Activated CD8-positive, alpha-beta memory T cell treated with anti-CD3 and anti-CD28 coated beads, Interleukin-2, amount 50 U/mL, for 24 hours (primary cell): ENCODE results near the gene MTNR1A.

Source experiments
- DNase-seq: peaks from one replicate; pipeline ENCODE4 v3.0.0-alpha.2; 2020; ENCODE audit errors: extremely low read depth

MTNR1A gene

DNA sequence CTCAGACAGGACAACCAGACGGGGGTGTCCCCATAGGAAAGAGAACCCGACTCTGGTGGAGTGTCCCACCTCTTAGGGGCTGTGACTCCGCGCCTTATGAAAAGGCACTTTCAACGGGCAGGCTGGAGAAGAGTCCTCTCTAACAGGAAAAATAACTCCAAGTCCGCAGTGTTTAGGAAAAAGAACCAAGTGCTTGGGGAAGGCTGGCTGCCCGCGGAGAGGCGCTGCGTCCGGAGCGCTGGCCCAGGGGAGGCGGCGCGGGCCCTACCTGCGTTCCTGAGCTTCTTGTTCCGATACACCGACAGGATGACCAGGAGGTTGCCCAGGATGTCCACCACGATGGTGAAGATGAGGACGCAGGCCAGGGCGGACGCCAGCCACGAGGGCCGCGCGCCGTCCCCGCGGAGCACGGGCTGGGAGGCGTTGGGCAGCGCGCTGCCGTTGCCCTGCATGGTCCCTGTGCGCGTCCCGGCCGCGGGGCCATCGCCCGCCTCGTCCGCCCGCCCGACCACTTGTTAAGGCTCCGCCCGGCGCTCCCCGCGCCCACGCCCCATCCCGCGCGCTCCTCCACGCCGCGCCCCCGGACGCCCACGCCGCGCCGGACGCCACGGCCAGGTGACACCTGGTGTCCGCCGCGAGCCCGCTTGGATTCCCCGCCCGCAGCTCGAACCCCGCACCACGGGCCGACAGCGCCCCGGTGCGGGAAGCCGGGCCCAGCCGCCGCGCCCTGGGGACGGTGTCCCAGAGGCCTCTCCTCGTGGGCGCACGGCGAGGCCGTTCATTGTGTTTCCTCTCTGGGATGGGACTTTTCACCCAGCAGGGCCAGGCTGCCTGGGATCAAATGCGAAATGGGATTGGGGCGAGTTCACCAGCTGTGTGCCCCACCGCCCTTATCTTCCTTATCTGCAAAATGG lies at the start of gene MTNR1A:
TSS of gene MTNR1A (minus strand) at position 654 of the 914 bp plus-strand sequence. CDS start at position 452, 202 bp downstream.
- no peak for DNase-seq

DNA sequence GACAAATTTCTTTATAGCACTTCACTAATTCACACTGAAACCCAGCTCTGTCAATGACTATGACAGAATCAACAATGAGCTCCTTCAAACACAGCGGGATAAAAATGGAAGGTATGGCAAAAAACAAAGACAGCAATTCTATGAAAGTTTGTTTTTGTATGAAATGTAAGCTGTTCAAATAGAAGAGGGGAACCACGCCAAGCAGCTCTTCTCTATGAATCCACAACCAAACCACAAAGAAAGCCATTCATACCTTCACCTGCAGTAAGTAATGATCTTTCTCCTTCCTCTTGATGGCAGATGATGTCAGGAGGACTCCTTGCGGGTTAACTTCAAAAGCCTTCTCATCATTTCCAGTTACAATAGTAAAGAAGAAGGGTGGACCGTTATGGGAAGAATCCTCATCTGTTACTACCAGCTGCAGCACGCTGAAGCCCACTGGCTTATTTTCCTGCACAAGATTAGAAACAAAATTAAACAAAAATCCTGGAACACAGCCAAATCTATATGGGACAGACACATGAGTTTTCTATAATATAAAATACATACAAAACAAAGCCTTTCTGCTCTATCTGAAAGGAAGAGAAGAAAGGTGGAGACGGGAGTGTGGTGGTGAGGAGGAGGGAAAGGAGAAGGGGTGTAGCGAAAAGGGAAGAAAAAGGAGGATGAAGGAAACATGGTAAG lies 48.9 kb upstream of the MTNR1A start:
- DNase-seq: no peak

GRCh38 chr4:186602978-186603377 lies 47.6 kb upstream of the MTNR1A start:
- no peak for DNase-seq

DNA sequence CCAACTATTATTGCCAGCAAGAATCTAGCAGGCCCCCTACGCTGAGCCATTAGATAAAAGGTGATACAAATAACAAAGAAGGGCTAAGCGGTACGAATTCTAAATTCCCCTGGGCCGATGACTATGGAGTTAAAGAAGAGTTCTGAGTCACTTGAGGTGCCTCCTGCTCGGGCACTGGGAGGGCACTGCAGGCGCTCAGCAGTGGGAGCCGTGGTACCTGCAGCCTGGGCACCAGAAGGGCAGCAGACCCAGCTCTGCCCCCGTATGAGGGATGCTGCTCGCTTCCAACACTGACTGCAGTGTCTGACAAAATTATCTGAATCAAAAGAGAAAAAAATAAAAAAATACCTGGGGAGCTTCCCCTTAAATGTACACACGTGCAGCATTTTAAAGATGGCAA lies 44.1 kb upstream of the MTNR1A start:
- DNase-seq: no peak

DNA sequence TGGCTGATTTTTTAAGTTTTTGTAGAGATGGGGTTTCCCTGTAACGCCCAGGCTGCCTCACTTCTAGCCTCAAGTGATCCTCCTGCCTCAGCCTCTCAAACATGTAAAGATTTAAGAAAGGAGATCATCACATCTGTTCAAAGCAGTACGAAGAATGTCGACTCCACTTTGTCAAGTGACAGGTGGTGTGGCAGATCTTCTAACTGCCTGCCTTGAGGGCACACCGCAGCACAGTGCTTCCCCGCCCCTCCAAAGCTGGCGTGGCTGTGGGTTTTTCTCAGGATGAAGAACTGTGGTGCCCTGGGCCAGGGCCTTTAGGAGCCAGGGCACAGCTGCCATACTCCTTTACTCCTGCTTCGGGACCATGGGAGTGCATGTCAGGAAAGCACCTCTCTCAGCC lies 43.3 kb upstream of the MTNR1A start:
- no peak for DNase-seq

DNA sequence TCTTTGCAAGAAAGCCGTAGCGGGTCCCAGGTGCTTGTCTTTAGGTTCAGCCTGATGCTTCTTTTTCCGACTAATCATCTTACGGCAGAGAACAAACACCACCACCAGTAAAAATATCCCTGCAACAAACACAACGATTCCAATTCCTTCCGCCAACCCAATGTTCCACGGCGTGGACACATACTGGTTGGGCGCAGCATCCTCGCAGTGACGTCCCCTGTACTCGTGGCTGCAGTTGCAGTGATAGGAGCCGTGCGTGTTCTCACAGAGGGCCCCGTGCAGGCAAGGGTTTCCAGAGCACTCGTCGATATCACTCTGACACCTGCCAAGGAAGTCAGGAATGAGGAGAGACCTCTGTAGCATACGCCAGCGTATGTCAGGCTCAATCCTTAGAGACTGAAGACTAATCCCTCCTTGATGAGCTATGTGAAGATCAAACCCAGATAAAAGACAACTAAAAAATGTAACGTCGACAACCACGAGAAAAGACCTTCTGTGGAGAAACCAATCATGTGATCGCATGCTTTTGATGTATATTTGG lies 41.6 kb upstream of the MTNR1A start:
- no peak for DNase-seq

DNA sequence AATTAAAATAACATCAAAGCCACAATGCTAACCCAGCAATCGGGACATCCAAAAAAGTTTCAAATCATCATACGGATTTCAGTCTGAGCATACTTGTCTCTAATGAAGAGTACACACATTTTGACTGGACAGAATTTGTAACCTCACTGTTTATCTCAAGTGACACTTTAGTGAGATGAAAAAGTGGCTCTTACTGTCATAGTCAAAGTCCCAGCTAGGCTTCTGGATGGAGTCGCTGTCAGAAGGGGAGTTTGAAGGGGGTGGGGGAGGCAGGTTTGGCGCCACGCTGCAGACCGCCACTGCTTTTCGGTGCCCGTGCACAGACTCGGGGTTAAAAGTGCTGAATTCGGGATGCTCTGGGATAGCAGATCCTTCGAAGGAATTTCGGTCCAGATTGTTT lies 41.0 kb upstream of the MTNR1A start:
- DNase-seq: no peak

DNA sequence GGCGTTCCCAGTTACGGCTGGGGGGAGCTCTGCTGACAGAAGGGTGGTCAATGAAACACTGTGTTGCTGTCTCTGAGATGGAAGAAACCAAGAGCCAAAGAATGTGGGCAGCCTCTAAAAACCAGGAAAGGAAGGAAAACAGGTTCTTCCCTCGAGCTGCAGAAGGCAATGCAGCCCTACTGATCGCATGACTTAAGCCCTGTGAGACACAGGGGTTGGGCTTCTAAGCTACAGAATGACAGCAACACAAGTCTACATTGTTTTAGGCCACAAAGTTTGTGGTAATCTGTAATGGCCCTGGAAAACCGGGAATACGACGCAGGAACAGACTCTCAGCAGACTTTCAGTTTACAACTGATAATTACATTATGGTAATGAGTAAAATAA lies 38.2 kb upstream of the MTNR1A start:
- DNase-seq: no peak

DNA sequence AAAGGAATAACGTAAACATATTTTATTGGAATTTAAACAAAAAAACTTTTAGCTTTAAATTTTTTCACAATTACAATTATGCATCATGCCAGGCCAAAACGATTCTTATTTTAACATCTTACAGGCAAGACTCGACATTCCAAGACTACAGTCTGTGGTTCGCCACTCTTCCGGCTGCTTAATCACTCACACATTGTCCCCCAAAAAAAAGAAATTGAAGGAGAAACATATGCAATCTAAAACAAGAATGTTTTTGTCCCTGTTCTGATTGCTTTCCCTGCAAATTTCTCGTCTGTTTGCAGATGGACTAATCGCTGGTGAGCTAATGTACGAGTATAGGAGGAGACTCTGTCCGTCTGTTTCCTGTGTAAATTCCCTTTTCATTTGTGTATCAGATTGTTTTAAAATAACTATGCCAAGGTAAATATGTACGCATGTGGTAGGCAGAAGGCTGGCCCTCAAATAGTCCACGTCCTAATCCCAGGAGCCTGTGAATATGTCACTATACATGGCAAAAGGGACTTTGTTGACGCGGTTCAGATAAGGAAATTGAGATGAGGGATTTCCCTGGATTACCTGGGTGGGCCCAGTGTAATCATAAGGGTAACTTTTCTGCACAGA lies 37.7 kb upstream of the MTNR1A start:
- DNase-seq: no peak

GRCh38 chr4:186592445-186592844 lies 37.1 kb upstream of the MTNR1A start:
- DNase-seq: no peak

DNA sequence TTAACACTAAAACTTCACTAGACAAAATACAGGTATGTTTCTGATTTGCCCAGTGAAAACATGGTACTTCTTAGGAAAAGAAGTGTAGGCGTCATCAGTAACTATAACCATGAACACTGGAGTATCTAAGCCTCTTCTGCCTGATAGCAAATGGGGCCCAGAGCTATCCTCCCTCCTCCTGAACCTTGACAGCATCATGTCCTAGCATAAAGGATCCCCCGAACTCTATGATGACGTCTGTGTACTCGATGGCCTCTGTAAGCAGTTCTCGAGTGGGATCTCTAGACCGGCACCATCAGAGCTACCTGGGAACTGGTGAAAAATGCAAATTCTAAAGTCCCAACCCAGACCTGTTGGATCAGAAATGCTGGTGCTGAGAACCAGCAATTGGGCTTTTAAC lies 36.3 kb upstream of the MTNR1A start:
- DNase-seq: no peak

DNA sequence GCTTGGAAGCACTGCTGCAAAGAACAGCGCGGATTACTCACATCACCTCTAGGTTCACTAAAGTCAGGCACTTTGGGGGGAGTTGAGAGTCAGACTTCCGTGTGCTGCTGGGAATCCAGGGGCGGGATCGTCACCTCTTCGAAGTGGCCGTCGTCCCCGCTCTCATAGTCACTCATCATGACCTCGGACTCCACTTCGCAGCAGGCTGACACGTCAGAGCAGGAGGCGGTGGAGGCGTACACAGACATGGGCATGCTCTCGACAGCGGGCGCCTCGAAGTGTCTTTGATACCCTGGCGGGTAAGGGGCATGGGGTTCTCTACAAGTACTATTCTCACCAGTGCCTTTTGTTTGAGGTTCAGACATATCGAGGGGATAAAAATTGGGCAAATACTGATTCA lies 33.1 kb upstream of the MTNR1A start:
- DNase-seq: no peak

GRCh38 chr4:186587416-186588018 lies 32.1 kb upstream of the MTNR1A start:
- no peak for DNase-seq

GRCh38 chr4:186586205-186586604 lies 30.8 kb upstream of the MTNR1A start:
- no peak for DNase-seq

- DNase-seq: no peak
Observed at GRCh38 chr4:186584912-186585311, 29.5 kb upstream of the MTNR1A start.

- DNase-seq: no peak
Observed at GRCh38 chr4:186581421-186581820, 26.1 kb upstream of the MTNR1A start.

- no peak for DNase-seq
Observed at GRCh38 chr4:186580669-186581068, 25.3 kb upstream of the MTNR1A start.

DNA sequence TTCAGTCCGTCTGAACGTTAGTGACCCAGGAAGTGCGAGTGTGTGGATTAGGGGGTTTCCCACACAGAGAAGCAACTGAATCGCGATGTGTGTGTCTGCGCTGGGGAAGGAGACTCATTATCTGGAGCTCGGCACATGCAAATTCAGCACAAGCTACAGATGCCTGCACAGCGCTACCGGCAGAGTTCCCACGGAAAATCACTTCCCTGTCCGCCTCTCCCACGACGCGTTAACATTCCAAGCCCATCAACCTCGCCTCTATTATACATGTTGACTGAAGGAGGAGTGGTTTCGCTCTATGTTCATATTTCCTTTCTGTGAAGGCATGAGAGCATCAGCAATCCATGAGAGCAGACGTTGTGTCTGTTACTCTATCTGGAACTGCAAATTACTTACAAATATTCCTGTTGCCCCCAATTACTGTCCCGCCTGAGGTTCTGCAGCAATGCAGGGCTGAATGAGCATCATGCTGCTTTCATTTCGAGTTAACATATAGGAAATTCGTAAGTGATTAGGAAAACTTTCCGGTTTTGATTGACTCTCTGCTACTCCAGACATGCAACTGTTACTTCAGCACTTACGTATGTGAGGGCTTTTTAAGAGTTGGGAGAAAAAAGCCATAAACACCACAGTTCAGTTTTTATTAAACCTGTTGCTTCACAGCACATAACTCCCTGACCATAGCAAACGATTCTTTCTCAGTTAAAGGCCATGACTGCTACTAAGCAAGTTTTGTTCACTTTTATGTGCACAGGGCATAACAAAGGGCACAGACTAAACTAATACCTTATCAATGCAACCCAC lies 15.0 kb upstream of the MTNR1A start:
- no peak for DNase-seq

DNA sequence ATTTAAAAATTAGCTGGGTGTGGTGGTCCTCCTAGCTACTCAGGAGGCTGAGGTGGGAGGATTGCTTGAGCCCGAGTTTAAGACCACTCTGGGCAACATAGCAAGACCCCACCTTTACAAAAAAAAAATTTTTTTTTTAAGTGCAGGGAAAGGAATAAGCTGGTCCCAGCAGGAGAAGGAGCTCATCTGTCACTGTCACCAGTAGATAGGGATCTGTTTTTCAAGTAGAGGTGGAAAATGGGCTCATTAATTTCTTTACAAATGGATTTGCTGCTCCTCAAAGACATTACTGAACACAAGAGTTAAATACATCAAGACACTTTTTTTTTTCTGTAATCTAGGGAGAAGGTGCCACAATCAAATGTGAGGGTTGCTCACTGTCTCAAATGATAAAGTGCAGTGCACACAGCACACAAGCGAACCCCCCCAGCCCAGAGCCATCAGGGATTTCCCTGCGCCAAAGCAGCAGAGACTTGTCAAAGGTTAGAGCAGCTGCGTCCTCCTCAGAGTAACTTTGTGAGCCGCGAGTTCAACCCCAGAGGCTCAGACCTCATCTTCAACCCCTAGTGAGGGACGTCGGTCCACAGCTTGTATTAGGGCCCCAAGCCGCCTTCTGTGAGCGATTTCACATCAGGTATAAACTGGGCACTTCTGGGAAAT lies 14.3 kb upstream of the MTNR1A start:
- no peak for DNase-seq

GRCh38 chr4:186566068-186566467 lies 10.7 kb upstream of the MTNR1A start:
- no peak for DNase-seq

GRCh38 chr4:186563761-186564160 lies 8.4 kb upstream of the MTNR1A start:
- DNase-seq: no peak
